Stimulated activated CD8-positive, alpha-beta memory T cell treated with anti-CD3 and anti-CD28 coated beads, Interleukin-4, amount 100 ng/mL, for 1 hour (primary cell): Measurements from ENCODE around the gene SLC5A10.
"Not testable (repeated sequence)": the region's sequence is repeated elsewhere in the genome, so short reads cannot be mapped to it uniquely, and the experiment has no call there.

ENCODE experiments used
- DNase-seq, 2 donors: peaks; one replicate each; pipeline ENCODE4 v3.0.0-alpha.2; 2020; ENCODE audit warnings: low read depth in 2 of 2, low spot score in 1 of 2

Gene SLC5A10

GRCh38 chr17:18946536-18946935 lies 5.4 kb upstream of the SLC5A10 start:
- no peak for DNase-seq

- no peak for DNase-seq
Measured at GRCh38 chr17:18947866-18948265, 4.1 kb upstream of the SLC5A10 start.

- no peak for DNase-seq
Measured at GRCh38 chr17:18948476-18949006, 3.4 kb upstream of the SLC5A10 start.

- no peak for DNase-seq
Measured at GRCh38 chr17:18949566-18949965, 2.4 kb upstream of the SLC5A10 start.

DNA sequence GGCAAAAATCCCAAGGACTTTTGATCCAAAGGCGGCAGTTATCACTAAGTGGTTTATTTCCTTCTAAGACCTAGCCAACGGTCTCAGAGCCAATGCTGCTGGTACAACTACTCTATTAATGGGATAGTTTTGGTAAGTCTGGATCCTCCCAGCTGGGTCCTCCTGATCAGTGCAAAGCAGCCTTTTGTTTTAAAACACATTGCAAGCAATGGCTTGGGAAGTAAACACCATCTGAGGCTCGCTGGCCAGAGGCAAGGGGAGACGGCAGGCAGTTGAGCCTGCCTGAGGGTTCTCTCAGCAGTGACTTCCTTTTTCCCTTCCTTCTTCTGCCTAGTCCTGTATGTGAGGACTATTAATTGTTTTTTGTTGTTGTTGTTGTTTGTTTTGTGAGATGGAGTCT lies 1.6 kb upstream of the SLC5A10 start:
- no peak for DNase-seq

- no peak for DNase-seq
Measured at GRCh38 chr17:18950944-18951905, 740 bp upstream of the SLC5A10 start.

DNA sequence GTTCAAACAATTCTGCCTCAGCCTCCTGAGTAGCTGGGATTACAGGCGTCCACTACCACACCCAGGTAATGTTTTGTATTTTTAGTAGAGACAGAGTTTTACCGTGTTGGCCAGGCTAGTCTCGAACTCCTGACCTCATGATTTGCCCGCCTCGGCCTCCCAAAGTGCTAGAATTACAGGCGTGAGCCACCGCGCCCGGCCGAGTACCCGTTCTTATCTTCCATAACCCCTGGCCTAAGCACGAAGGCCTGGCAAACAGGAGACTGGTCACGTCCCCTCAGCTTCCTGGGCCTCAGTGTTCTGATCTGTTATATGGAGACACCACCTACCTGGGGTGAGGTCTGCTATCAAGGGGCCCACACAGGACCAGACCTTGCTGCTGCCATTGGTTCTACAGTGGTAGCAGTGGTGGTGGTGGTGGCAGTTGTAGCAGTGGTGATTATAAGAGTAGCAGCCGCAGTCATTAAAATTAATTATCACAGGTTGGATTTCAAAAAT lies 1.3 kb downstream of the SLC5A10 start:
- no peak for DNase-seq

DNA sequence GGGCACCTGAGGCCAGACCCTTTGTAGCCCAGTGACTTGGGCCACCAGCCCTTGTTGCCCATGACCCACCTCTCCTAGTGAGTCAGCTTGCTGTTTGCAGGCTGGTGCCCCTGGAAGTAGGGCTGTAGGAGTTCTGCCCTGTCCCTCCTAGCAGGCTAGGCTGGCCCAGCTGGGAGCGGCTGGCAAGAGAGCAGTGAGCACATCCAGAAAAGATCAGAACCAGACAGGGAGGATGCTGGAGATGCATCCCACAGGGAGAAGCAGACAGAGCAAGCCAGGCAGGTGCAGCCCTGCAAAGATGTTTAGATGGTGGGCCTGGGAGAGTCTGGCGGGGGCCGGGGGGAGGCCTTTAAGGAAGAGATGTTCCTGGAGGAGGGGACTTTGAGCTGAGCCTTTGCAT lies 2.4 kb downstream of the SLC5A10 start:
- DNase-seq, result no peak

DNA sequence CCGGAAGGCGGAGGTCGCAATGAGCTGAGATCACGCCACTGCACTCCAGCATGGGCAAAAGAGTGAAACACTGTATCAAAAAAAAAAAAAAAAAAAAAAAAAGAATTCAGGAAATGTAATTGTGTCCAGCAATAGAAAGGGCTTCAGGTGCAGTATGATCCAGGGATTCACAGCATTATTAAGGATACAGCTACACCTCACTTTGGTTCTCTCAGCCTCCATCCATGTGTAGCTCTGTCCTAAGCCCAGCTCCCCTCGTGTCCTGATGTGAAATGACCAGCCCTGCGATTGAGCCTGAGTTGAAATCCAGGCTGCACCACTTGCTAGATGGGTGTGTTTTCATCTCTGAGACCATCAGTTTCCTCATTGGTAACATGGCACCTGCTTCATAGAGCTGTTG lies 3.0 kb downstream of the SLC5A10 start:
- no peak for DNase-seq

DNA sequence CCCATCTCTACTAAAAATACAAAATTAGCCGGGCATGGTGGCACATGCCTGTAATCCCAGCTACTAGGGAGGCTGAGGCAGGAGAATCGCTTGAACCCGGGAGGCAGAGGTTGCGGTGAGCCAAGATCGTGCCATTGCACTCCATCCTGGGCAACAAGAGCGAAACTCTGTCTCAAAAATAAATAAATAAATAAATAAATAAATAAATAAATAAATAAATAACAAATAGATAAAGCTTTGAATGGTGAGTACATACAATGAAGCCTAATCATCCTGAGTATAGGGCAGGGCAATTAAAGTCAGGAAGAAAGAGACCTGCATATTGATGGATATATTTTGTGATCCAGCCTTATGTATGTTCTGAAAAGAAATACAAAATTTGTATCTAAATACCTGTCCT lies 4.1 kb downstream of the SLC5A10 start:
- not testable (repeated sequence) for DNase-seq

GRCh38 chr17:18956581-18956980 lies 4.6 kb downstream of the SLC5A10 start:
- DNase-seq, result no peak

GRCh38 chr17:18957831-18958230 lies 5.9 kb downstream of the SLC5A10 start:
- DNase-seq, result no peak

DNA sequence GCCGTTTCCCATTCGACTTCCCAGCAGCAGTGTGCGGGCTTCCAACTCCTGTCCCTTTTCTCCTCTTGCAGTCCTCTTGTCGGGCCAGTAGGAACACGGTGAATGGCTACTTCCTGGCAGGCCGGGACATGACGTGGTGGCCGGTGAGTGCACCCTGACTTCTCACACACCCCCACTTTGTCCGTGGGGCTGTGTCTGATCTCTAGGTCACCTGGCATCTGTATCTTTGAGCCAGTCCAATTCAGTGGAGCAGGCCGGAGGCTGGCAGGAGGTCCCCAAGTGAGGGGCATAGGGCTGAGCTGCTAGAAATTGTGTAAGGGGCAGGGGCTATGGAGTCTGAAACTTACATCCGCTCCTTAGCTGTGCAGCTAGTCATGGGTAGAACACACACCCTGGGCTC lies 6.6 kb downstream of the SLC5A10 start:
- DNase-seq, result no peak

GRCh38 chr17:18959071-18959844 lies 7.3 kb downstream of the SLC5A10 start:
- no peak for DNase-seq

GRCh38 chr17:18959845-18960240 lies 7.9 kb downstream of the SLC5A10 start:
- no peak for DNase-seq

GRCh38 chr17:18960241-18960665 lies 8.3 kb downstream of the SLC5A10 start:
- DNase-seq, result no peak

DNA sequence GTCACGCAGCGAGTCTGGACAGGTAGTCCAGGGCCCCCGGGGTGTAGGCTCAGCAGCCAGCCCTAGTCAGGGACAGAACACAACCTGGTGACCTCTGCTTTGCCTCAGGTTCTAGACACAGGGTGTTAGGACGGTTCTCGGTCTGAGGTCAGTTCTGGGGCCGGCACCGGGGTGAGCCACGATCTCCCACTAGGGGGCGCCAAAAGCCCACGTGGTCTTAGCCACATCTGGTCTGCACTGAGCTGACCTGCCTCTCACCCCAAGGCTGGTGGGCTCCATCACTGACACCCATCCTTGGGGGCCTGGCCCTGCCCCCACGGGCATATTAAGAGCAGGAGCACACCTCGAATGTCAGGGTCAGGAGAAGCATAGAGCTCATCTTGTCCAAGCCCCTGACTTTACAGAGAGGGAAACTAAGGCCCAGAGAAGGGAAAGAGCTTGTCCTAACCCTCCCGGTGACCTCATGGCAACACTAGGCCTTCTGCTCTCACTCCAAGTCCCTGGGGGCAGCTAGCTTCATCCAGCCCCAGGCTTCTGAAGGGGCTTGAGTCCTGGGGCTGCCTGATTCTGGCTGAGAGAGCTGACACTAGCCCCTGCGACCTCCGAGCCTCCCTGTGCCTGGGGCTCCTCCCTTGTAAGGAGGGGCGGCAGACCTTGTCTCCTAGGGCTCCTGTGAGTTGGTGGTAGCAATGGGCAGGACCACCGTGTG lies 9.0 kb downstream of the SLC5A10 start:
- peak; percentile 63 to 68 for DNase-seq

DNA sequence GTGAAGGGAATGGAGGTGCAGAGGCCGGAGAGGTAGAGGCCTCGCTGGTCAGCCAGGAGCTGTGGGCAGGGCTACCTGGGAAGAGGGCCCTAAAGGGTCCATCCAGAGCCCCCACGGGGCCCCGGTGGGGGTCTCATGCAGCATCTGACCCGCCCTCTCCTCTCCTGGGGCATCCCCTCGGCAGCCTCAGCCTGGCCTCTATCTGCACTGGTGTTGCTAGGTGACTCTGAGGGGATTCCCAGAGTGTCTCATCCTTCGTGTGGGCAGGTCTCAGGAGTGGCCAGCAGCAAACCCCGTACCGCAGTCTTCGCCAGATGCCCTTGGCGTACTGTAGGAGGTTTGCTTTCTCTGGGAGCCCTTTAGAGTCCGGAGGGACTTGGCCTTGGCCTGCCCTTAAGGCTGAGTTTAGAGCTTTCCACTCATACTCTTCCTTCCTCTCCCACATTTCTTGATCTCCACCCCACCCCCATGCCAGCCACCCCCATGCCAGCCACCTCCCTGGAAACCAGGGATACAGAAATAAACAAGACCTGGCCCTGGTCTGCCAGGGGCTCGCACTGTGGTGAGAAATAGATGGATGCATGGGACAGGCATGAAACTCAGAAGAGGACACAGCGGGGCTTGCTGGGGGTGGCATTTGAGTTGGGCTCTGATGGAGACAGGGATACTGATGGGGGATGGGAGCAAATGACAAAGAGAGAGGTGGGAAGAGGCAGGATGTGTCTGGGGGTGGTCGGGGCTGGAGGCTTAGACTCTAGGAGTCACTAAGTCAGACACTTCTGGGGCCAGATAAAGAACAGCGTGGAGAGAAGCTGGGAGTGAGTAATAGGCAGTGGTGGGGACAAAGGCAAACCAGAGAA lies 9.9 kb downstream of the SLC5A10 start:
- DNase-seq, result no peak

DNA sequence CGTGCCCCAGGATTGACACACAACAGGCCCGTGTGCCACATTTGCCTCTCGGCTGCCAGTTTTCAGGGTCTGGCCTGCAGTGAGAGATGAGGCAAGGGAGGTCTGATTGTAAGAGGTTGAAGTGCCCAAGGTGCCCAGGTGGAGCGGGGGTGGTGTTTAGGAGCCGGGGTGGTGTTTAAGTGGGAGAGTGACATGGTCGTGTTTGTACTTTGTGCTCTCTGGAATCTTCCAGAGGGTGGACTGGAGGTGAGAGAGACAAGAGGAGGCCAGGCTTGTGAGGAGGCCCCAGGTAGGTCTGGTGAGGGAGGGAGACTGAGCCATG lies 10.5 kb downstream of the SLC5A10 start:
- DNase-seq, result no peak
